ENCODE measurements around the gene LUC7L.

LUC7L gene

GRCh38 chr16:185213-185612 lies 44.0 kb downstream of the LUC7L start:
- ATAC-seq (ENCODE audit: low read depth) (no peak), DNase-seq (ENCODE audit: low spot score) (no peak)
- H3K27ac ChIP-seq (ENCODE audit: poor library complexity, severe bottlenecking): no peak overlapping the region
- no peaks in the 10 kb centered on the region for H3K4me1 ChIP-seq (ENCODE audit: insufficient read depth, poor library complexity, severe bottlenecking)
- H3K27me3 ChIP-seq (ENCODE audit: insufficient read depth, poor library complexity, severe bottlenecking): no peaks in the 10 kb centered on the region
- no peak for TF ChIP-seq CTCF (IDR thresholded peaks at IDR 0.05; ENCODE audit: poor library complexity, severe bottlenecking)
- H3K36me3 ChIP-seq (ENCODE audit: low read depth): peaks cover 28% of the 10 kb centered on the region
- H3K9me3 ChIP-seq (ENCODE audit: severe bottlenecking): no peaks in the 10 kb centered on the region
- no peak overlapping the region for H3K4me3 ChIP-seq (ENCODE audit: severe bottlenecking)

- ATAC-seq (ENCODE audit: low read depth): no peak
- TF ChIP-seq CTCF (IDR thresholded peaks at IDR 0.05; ENCODE audit: poor library complexity, severe bottlenecking): no peak
These were observed 46.2 kb downstream of the LUC7L start for GRCh38 chr16:183005-183404.

GRCh38 chr16:181565-182021 lies 47.7 kb downstream of the LUC7L start:
- Histone ChIP-seq H3K36me3 (ENCODE audit: low read depth) (no peaks in the 10 kb centered on the region), H3K9me3 (ENCODE audit: severe bottlenecking) (no peaks in the 10 kb centered on the region), H3K4me3 (ENCODE audit: severe bottlenecking) (no peak overlapping the region), H3K27ac (ENCODE audit: poor library complexity, severe bottlenecking) (no peak overlapping the region), H3K27me3 (ENCODE audit: insufficient read depth, poor library complexity, severe bottlenecking) (peaks cover 30% of the 10 kb centered on the region), H3K4me1 (ENCODE audit: insufficient read depth, poor library complexity, severe bottlenecking) (no peaks in the 10 kb centered on the region)
- ATAC-seq (ENCODE audit: low read depth) (no peak), DNase-seq (ENCODE audit: low spot score) (no peak)
- TF ChIP-seq CTCF (IDR thresholded peaks at IDR 0.05; ENCODE audit: poor library complexity, severe bottlenecking): peak; percentile 94

More at GRCh38 chr16:183005-183404, 46.2 kb downstream of the LUC7L start:
- no peak for DNase-seq (ENCODE audit: low spot score)
- Histone ChIP-seq H3K36me3 (ENCODE audit: low read depth) (peaks cover 8% of the 10 kb centered on the region), H3K4me3 (ENCODE audit: severe bottlenecking) (no peak overlapping the region), H3K4me1 (ENCODE audit: insufficient read depth, poor library complexity, severe bottlenecking) (no peaks in the 10 kb centered on the region), H3K9me3 (ENCODE audit: severe bottlenecking) (no peaks in the 10 kb centered on the region), H3K27ac (ENCODE audit: poor library complexity, severe bottlenecking) (no peak overlapping the region), H3K27me3 (ENCODE audit: insufficient read depth, poor library complexity, severe bottlenecking) (peaks cover 20% of the 10 kb centered on the region)

GRCh38 chr16:180681-181564 lies 48.3 kb downstream of the LUC7L start:
- no peak for TF ChIP-seq CTCF (IDR thresholded peaks at IDR 0.05; ENCODE audit: poor library complexity, severe bottlenecking)
- Histone ChIP-seq H3K36me3 (ENCODE audit: low read depth) (no peaks in the 10 kb centered on the region), H3K27me3 (ENCODE audit: insufficient read depth, poor library complexity, severe bottlenecking) (peaks cover 30% of the 10 kb centered on the region), H3K4me1 (ENCODE audit: insufficient read depth, poor library complexity, severe bottlenecking) (no peaks in the 10 kb centered on the region), H3K27ac (ENCODE audit: poor library complexity, severe bottlenecking) (no peak overlapping the region), H3K9me3 (ENCODE audit: severe bottlenecking) (no peaks in the 10 kb centered on the region), H3K4me3 (ENCODE audit: severe bottlenecking) (peak overlapping the region; percentile 8)
- no peak for DNase-seq (ENCODE audit: low spot score)
- ATAC-seq (ENCODE audit: low read depth): peak; percentile 61

Measured in RWPE2 (cell line).